ENCODE data around the gene AGPAT3. TPM values are rescaled to one million over a fixed set of nuclear protein-coding genes. Genes with fewer than 3 reads are reported as not detected.

AGPAT3 gene
- total RNA-seq, 1 donor: 47.4 TPM

- Histone ChIP-seq H3K4me2 (ENCODE audit: insufficient read depth, low read length) (no peak overlapping the region), H3K9me3 (ENCODE audit: low read depth, low read length) (peaks cover 5% of the 10 kb centered on the region), H3K4me1 (ENCODE audit: insufficient read depth, low read length) (peaks cover 10% of the 10 kb centered on the region), H3K27ac (ENCODE audit: low read depth, low read length) (no peak overlapping the region), H3K79me2 (ENCODE audit: insufficient read depth, low read length) (peaks cover 62% of the 10 kb centered on the region), H3K4me3 (ENCODE audit: insufficient read depth, low read length) (no peak overlapping the region), H4K20me1 (ENCODE audit: insufficient read depth, low read length) (peaks cover 56% of the 10 kb centered on the region), H2AFZ (ENCODE audit: low read length) (no peak overlapping the region), H3K27me3 (ENCODE audit: insufficient read depth, low read length) (no peaks in the 10 kb centered on the region), H3K36me3 (ENCODE audit: insufficient read depth, low read length) (peaks cover 8% of the 10 kb centered on the region)
- TF ChIP-seq CTCF (IDR thresholded peaks at IDR 0.05; ENCODE audit: extremely low read depth, low read depth, low read length): no peak
- peak; percentile 49 for DNase-seq (ENCODE audit: insufficient read length, low spot score, missing footprints)
Observed at GRCh38 chr21:43911935-43912487, 47.0 kb downstream of the AGPAT3 start.

- Histone ChIP-seq H3K79me2 (ENCODE audit: insufficient read depth, low read length) (peaks cover 67% of the 10 kb centered on the region), H2AFZ (ENCODE audit: low read length) (no peak overlapping the region), H4K20me1 (ENCODE audit: insufficient read depth, low read length) (peaks cover 61% of the 10 kb centered on the region), H3K36me3 (ENCODE audit: insufficient read depth, low read length) (peaks cover 8% of the 10 kb centered on the region), H3K9me3 (ENCODE audit: low read depth, low read length) (peaks cover 5% of the 10 kb centered on the region), H3K27me3 (ENCODE audit: insufficient read depth, low read length) (no peaks in the 10 kb centered on the region), H3K4me1 (ENCODE audit: insufficient read depth, low read length) (peaks cover 10% of the 10 kb centered on the region), H3K27ac (ENCODE audit: low read depth, low read length) (no peak overlapping the region), H3K4me2 (ENCODE audit: insufficient read depth, low read length) (no peak overlapping the region), H3K4me3 (ENCODE audit: insufficient read depth, low read length) (no peak overlapping the region)
- TF ChIP-seq CTCF (IDR thresholded peaks at IDR 0.05; ENCODE audit: extremely low read depth, low read depth, low read length): no peak
- DNase-seq (ENCODE audit: insufficient read length, low spot score, missing footprints): peak; percentile 15
Observed at GRCh38 chr21:43912500-43912899, 47.5 kb downstream of the AGPAT3 start.

- Histone ChIP-seq H3K27ac (ENCODE audit: low read depth, low read length) (no peak overlapping the region), H3K4me1 (ENCODE audit: insufficient read depth, low read length) (peaks cover 10% of the 10 kb centered on the region), H2AFZ (ENCODE audit: low read length) (no peak overlapping the region), H3K4me3 (ENCODE audit: insufficient read depth, low read length) (no peak overlapping the region), H3K79me2 (ENCODE audit: insufficient read depth, low read length) (peaks cover 70% of the 10 kb centered on the region), H4K20me1 (ENCODE audit: insufficient read depth, low read length) (peaks cover 60% of the 10 kb centered on the region), H3K9me3 (ENCODE audit: low read depth, low read length) (peaks cover 5% of the 10 kb centered on the region), H3K27me3 (ENCODE audit: insufficient read depth, low read length) (no peaks in the 10 kb centered on the region), H3K36me3 (ENCODE audit: insufficient read depth, low read length) (peaks cover 8% of the 10 kb centered on the region), H3K4me2 (ENCODE audit: insufficient read depth, low read length) (no peak overlapping the region)
- TF ChIP-seq CTCF (IDR thresholded peaks at IDR 0.05; ENCODE audit: extremely low read depth, low read depth, low read length): no peak
- peak; percentile 61 for DNase-seq (ENCODE audit: insufficient read length, low spot score, missing footprints)
Observed at GRCh38 chr21:43912910-43913309, 47.9 kb downstream of the AGPAT3 start.

GRCh38 chr21:43913928-43914327 lies 48.9 kb downstream of the AGPAT3 start:
- Histone ChIP-seq H2AFZ (ENCODE audit: low read length) (no peak overlapping the region), H3K27ac (ENCODE audit: low read depth, low read length) (no peak overlapping the region), H3K36me3 (ENCODE audit: insufficient read depth, low read length) (peaks cover 8% of the 10 kb centered on the region), H3K4me2 (ENCODE audit: insufficient read depth, low read length) (no peak overlapping the region), H4K20me1 (ENCODE audit: insufficient read depth, low read length) (peaks cover 61% of the 10 kb centered on the region), H3K9me3 (ENCODE audit: low read depth, low read length) (peaks cover 5% of the 10 kb centered on the region), H3K4me1 (ENCODE audit: insufficient read depth, low read length) (peaks cover 10% of the 10 kb centered on the region), H3K79me2 (ENCODE audit: insufficient read depth, low read length) (peaks cover 72% of the 10 kb centered on the region), H3K4me3 (ENCODE audit: insufficient read depth, low read length) (no peak overlapping the region), H3K27me3 (ENCODE audit: insufficient read depth, low read length) (no peaks in the 10 kb centered on the region)
- peak; percentile 65 for DNase-seq (ENCODE audit: insufficient read length, low spot score, missing footprints)
- TF ChIP-seq CTCF (IDR thresholded peaks at IDR 0.05; ENCODE audit: extremely low read depth, low read depth, low read length): no peak

Data from osteoblast (primary cell).